Uterus (tissue), 4 donors: ENCODE results near the gene PAMR1. TPM values are rescaled to one million over a fixed set of nuclear protein-coding genes. Genes with fewer than 3 reads are reported as not detected.
"Not testable (repeated sequence)": the region's sequence is repeated elsewhere in the genome, so short reads cannot be mapped to it uniquely, and the experiment has no call there.

Experiments used
- DNase-seq, 2 donors: peaks; one replicate each; pipeline ENCODE4 v3.0.0-alpha.2; 2019 to 2020
- H3K27ac ChIP-seq, 2 donors: fragments of 200-600 bp; sonication (generic); 1 replicate in 1 of 2; 2 replicates in 1 of 2; pipeline ENCODE4 v1.5.1; 2016 to 2018
- H3K27me3 ChIP-seq, 2 donors: fragments of 200-600 bp; sonication (generic); one replicate each; pipeline ENCODE4 v1.5.1; 2018 to 2019; ENCODE audit warnings: control low read depth in 1 of 2
- H3K36me3 ChIP-seq, 2 donors: fragments of 200-600 bp; sonication (generic); one replicate each; pipeline ENCODE4 v1.5.1; 2019; ENCODE audit warnings: control low read depth in 1 of 2
- H3K4me1 ChIP-seq, 2 donors: fragments of 200-600 bp; sonication (generic); one replicate each; pipeline ENCODE4 v1.5.1; 2018 to 2019; ENCODE audit warnings: control low read depth in 1 of 2
- H3K4me3 ChIP-seq, 2 donors: fragments of 200-600 bp; sonication (generic); 1 replicate in 1 of 2; 2 replicates in 1 of 2; pipeline ENCODE4 v1.5.1; 2018 to 2019; ENCODE audit warnings: mild to moderate bottlenecking in 1 of 2
- H3K9me3 ChIP-seq, 2 donors: fragments of 200-600 bp; sonication (generic); one replicate each; pipeline ENCODE4 v1.5.1; 2019; ENCODE audit warnings: control low read depth in 1 of 2
- CTCF ChIP-seq, 4 experiments: fragments of 200-600 bp in 2 of 4; fragments of 450-650 bp in 2 of 4; sonication (generic) in 2 of 4; IDR thresholded peaks; one replicate each; pipeline ENCODE4 v1.5.1; 2016 to 2019; ENCODE audit warnings: antibody characterized with exemption in 4 of 4, mild to moderate bottlenecking in 2 of 4, moderate library complexity in 1 of 4
- POLR2A ChIP-seq, 2 donors: fragments of 450-650 bp; IDR thresholded peaks; one replicate each; pipeline ENCODE4 v1.6.1; 2016; ENCODE audit warnings: antibody characterized with exemption in 2 of 2, mild to moderate bottlenecking in 1 of 2, moderate library complexity in 1 of 2
- intact Hi-C: fragments of 100-400 bp; cut with DNase I; formaldehyde crosslinking; loops from one replicate; pipeline ENCODE4 v1.15.1; 2023; ENCODE audit warnings: low total_unique reads
- total RNA-seq, 4 donors: library from RNA; depleted of rRNA in 3 of 4; stranded (reverse); fragments of >200 nt in 3 of 4; gene quantifications; one replicate each; pipeline versions ENCODE4 v1.1.0 to v1.2.4, GENCODE V29; 2014 to 2023
- donor health status: DM: yes; HTN: yes; CAD: no.

PAMR1 gene
- total RNA-seq, 4 donors from 2014 or later = 26.8 to 172 (median 53.6) TPM

- no peaks in the 10 kb centered on the region for H3K36me3 ChIP-seq
- H3K27me3 ChIP-seq = no peaks in the 10 kb centered on the region
- TF ChIP-seq POLR2A (IDR thresholded peaks at IDR 0.05) (no peak), CTCF (IDR thresholded peaks at IDR 0.05) (no peak)
- H3K4me1 ChIP-seq = no peaks in the 10 kb centered on the region
- H3K4me3 ChIP-seq = peak overlapping the region; percentile 9 to 45
- intact Hi-C loops = no loop called here
- no peaks in the 10 kb centered on the region for H3K9me3 ChIP-seq
- DNase-seq = peak in 1 of 2 donors; percentile 51
- peak overlapping the region; percentile 79 to 86 for H3K27ac ChIP-seq
Observed at GRCh38 chr11:35523861-35524260, 1.6 kb downstream of the PAMR1 start.

DNA sequence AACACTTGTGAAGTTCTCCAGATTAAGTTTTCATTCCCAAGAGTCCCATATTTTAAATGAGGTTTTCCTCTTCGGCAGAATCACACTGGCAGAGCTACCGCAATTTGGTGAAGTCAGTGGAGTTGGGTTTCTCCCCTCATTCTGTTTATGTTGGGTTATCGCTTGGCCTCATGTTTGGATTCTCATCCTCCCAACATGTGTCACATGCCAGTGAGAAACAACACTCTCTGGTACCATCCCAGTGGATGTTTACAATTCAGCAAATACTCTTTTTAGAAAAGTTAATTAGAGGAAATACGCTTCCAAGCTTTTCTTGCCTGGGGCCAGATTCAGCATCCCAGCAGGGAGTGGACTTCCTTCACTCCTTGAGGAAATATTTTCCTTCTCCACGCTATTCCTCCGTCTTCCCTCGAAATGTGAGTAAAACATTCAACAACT, 2.1 kb downstream of the PAMR1 start:
- Histone ChIP-seq H3K4me3 (peak overlapping the region; percentile 9 to 45), H3K4me1 (no peaks in the 10 kb centered on the region), H3K9me3 (no peaks in the 10 kb centered on the region), H3K27me3 (no peaks in the 10 kb centered on the region), H3K36me3 (no peaks in the 10 kb centered on the region), H3K27ac (peak overlapping the region; percentile 79 to 86)
- TF ChIP-seq POLR2A (IDR thresholded peaks at IDR 0.05) (no peak), CTCF (IDR thresholded peaks at IDR 0.05) (no peak)
- DNase-seq = no peak
- intact Hi-C loops = no loop called here

DNA sequence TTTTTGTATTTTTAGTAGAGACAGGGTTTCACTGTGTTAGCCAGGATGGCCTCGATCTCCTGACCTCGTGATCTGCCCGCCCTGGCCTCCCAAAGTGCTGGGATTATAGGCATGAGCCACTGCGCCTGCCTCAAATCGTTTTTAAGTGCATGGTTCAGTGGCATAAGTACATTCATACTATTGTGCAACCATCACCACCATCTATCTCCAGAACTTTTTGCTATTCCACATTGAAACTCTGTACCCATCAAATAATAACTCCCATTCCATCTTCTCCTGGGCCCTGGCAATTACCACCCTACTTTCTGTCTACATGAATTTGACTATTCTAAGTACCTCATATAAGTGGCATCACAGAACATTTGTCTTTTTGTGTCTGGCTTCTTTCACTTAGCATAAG, 3.3 kb downstream of the PAMR1 start:
- H3K36me3 ChIP-seq, H3K4me3 ChIP-seq, H3K27ac ChIP-seq, H3K27me3 ChIP-seq, intact Hi-C loops, H3K9me3 ChIP-seq, H3K4me1 ChIP-seq, DNase-seq: not testable (repeated sequence)

DNA sequence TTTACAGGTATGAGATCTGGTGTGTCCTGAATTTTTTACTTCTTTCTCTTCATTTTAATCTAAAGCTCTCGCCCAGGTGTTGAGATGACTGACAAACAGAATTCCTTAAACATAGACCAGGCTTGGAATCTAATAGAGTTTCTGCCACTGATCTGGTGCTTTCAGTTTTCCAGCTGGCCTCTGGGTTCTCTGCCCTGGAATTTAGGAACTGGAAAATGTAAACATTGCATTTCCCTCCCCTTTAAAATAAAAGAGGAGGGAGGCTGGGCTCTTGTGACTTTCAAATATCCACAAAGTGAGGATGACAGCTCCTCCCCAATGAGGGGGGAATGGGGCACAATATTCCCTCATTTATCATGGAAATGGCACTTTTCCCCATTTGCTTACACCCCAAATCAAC, 5.0 kb downstream of the PAMR1 start:
- DNase-seq = no peak
- H3K4me3 ChIP-seq = no peak overlapping the region
- no peaks in the 10 kb centered on the region for H3K9me3 ChIP-seq
- intact Hi-C loops = no loop called here
- H3K27ac ChIP-seq = no peak overlapping the region
- H3K4me1 ChIP-seq = no peaks in the 10 kb centered on the region
- H3K36me3 ChIP-seq = no peaks in the 10 kb centered on the region
- TF ChIP-seq CTCF (IDR thresholded peaks at IDR 0.05) (no peak), POLR2A (IDR thresholded peaks at IDR 0.05) (no peak)
- no peaks in the 10 kb centered on the region for H3K27me3 ChIP-seq

GRCh38 chr11:35518766-35519165, 6.7 kb downstream of the PAMR1 start:
- no peak overlapping the region for H3K4me3 ChIP-seq
- H3K27ac ChIP-seq = no peak overlapping the region
- no peaks in the 10 kb centered on the region for H3K27me3 ChIP-seq
- H3K4me1 ChIP-seq = no peaks in the 10 kb centered on the region
- no peak for TF ChIP-seq POLR2A (IDR thresholded peaks at IDR 0.05)
- no peak for TF ChIP-seq CTCF (IDR thresholded peaks at IDR 0.05)
- intact Hi-C loops = no loop called here
- H3K9me3 ChIP-seq = no peaks in the 10 kb centered on the region
- no peak for DNase-seq
- no peaks in the 10 kb centered on the region for H3K36me3 ChIP-seq

DNA sequence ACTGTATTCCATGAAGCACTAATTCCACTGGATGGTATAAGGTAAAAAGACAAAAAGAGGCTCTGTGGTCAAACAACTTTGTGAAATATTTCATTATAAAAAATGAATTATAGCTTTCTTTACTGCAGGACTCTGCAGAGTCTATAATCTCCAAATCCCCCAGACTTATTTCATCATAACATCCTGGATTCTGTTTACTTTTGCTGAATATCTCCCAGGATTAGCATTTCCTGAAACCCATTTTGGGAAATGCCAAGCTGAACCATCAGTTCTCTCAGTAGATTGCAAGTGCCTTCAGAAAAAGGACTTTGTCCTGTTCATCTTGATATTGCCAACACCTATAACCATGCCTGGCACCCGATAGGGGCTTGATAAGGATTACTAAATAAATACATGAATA, 7.9 kb downstream of the PAMR1 start:
- no peak for DNase-seq
- Histone ChIP-seq H3K27ac (no peak overlapping the region), H3K4me3 (no peak overlapping the region), H3K36me3 (no peaks in the 10 kb centered on the region), H3K27me3 (no peaks in the 10 kb centered on the region), H3K4me1 (no peaks in the 10 kb centered on the region), H3K9me3 (no peaks in the 10 kb centered on the region)
- intact Hi-C loops = no loop called here
- TF ChIP-seq POLR2A (IDR thresholded peaks at IDR 0.05) = no peak
- TF ChIP-seq CTCF (IDR thresholded peaks at IDR 0.05) = no peak
